Measurements from ENCODE around the gene REV3L.

REV3L gene

GRCh38 chr6:111456208-111456607 lies 26.8 kb downstream of the REV3L start:
- H4K20me1 ChIP-seq (ENCODE audit: insufficient read depth, low read length): no peaks in the 10 kb centered on the region; the same call in 1 of the 2 replicates
- H3K27me3 ChIP-seq (replicated peaks; ENCODE audit: insufficient read depth, low read length): no peaks in the 10 kb centered on the region
- DNase-seq: no peak
- no peak overlapping the region for H3K4me2 ChIP-seq (ENCODE audit: low read depth, low read length)
- H3K9me3 ChIP-seq (replicated peaks; ENCODE audit: insufficient read depth, low read length): no peaks in the 10 kb centered on the region
- H3K4me1 ChIP-seq (ENCODE audit: low read length): no peaks in the 10 kb centered on the region
- no peak overlapping the region for H2AFZ ChIP-seq (ENCODE audit: low read length)
- no peaks in the 10 kb centered on the region; the same call in 1 of the 2 replicates for H3K36me3 ChIP-seq (replicated peaks; ENCODE audit: insufficient read depth, low read length)
- TF ChIP-seq EZH2phosphoT487 (IDR thresholded peaks at IDR 0.05; ENCODE audit: low read length) (no peak), EZH2 (optimal IDR thresholded peaks at IDR 0.05; ENCODE audit: low read depth, low read length) (no peak)
- no peak overlapping the region for H3K27ac ChIP-seq (ENCODE audit: low read length)
- peaks cover 86% of the 10 kb centered on the region for H3K79me2 ChIP-seq (ENCODE audit: low read length)
- no peak overlapping the region for H3K9ac ChIP-seq (ENCODE audit: low read length)
- H3F3A ChIP-seq (ENCODE audit: insufficient read depth, low read length): no peaks in the 10 kb centered on the region
- H3K9me2 ChIP-seq (replicated peaks; ENCODE audit: insufficient read depth, low read length): no peaks in the 10 kb centered on the region
- H3K4me3 ChIP-seq (ENCODE audit: low read length): no peak overlapping the region

- no peak overlapping the region for H3K4me3 ChIP-seq (ENCODE audit: low read length)
- no peak overlapping the region for H3K4me2 ChIP-seq (ENCODE audit: low read depth, low read length)
- H3K4me1 ChIP-seq (ENCODE audit: low read length): no peaks in the 10 kb centered on the region
- H3K27ac ChIP-seq (ENCODE audit: low read length): no peak overlapping the region
- H3K36me3 ChIP-seq (replicated peaks; ENCODE audit: insufficient read depth, low read length): no peaks in the 10 kb centered on the region
- no peaks in the 10 kb centered on the region for H3K27me3 ChIP-seq (replicated peaks; ENCODE audit: insufficient read depth, low read length)
- H3K9me2 ChIP-seq (replicated peaks; ENCODE audit: insufficient read depth, low read length): no peaks in the 10 kb centered on the region
- no peak for DNase-seq
- H3K79me2 ChIP-seq (ENCODE audit: low read length): peaks cover 68% of the 10 kb centered on the region
- H4K20me1 ChIP-seq (ENCODE audit: insufficient read depth, low read length): no peaks in the 10 kb centered on the region
- H3K9ac ChIP-seq (ENCODE audit: low read length): no peak overlapping the region
- no peaks in the 10 kb centered on the region for H3F3A ChIP-seq (ENCODE audit: insufficient read depth, low read length)
- no peak overlapping the region for H2AFZ ChIP-seq (ENCODE audit: low read length)
- no peaks in the 10 kb centered on the region for H3K9me3 ChIP-seq (replicated peaks; ENCODE audit: insufficient read depth, low read length)
- TF ChIP-seq EZH2phosphoT487 (IDR thresholded peaks at IDR 0.05; ENCODE audit: low read length) (no peak), CTCF (IDR thresholded peaks at IDR 0.05; ENCODE audit: low read length) (no peak), EZH2 (optimal IDR thresholded peaks at IDR 0.05; ENCODE audit: low read depth, low read length) (no peak)
Observed at GRCh38 chr6:111450636-111451035, 32.4 kb downstream of the REV3L start.

GRCh38 chr6:111450087-111450486 lies 32.9 kb downstream of the REV3L start:
- H2AFZ ChIP-seq (ENCODE audit: low read length): no peak overlapping the region
- H3K27me3 ChIP-seq (replicated peaks; ENCODE audit: insufficient read depth, low read length): no peaks in the 10 kb centered on the region
- no peak overlapping the region for H3K4me2 ChIP-seq (ENCODE audit: low read depth, low read length)
- no peak overlapping the region for H3K27ac ChIP-seq (ENCODE audit: low read length)
- peaks cover 66% of the 10 kb centered on the region for H3K79me2 ChIP-seq (ENCODE audit: low read length)
- no peaks in the 10 kb centered on the region for H3K9me3 ChIP-seq (replicated peaks; ENCODE audit: insufficient read depth, low read length)
- no peak overlapping the region for H3K9ac ChIP-seq (ENCODE audit: low read length)
- H4K20me1 ChIP-seq (ENCODE audit: insufficient read depth, low read length): no peaks in the 10 kb centered on the region
- H3K36me3 ChIP-seq (replicated peaks; ENCODE audit: insufficient read depth, low read length): no peaks in the 10 kb centered on the region
- H3K9me2 ChIP-seq (replicated peaks; ENCODE audit: insufficient read depth, low read length): no peaks in the 10 kb centered on the region
- no peaks in the 10 kb centered on the region for H3K4me1 ChIP-seq (ENCODE audit: low read length)
- no peaks in the 10 kb centered on the region for H3F3A ChIP-seq (ENCODE audit: insufficient read depth, low read length)
- no peak for TF ChIP-seq EZH2 (optimal IDR thresholded peaks at IDR 0.05; ENCODE audit: low read depth, low read length)
- no peak for TF ChIP-seq CTCF (IDR thresholded peaks at IDR 0.05; ENCODE audit: low read length)
- no peak for TF ChIP-seq EZH2phosphoT487 (IDR thresholded peaks at IDR 0.05; ENCODE audit: low read length)
- H3K4me3 ChIP-seq (ENCODE audit: low read length): no peak overlapping the region
- DNase-seq: no peak

- Histone ChIP-seq H2AFZ (ENCODE audit: low read length) (no peak overlapping the region), H4K20me1 (ENCODE audit: insufficient read depth, low read length) (no peaks in the 10 kb centered on the region), H3K27ac (ENCODE audit: low read length) (no peak overlapping the region), H3F3A (ENCODE audit: insufficient read depth, low read length) (no peaks in the 10 kb centered on the region), H3K79me2 (ENCODE audit: low read length) (peaks cover 68% of the 10 kb centered on the region), H3K36me3 (replicated peaks; ENCODE audit: insufficient read depth, low read length) (no peaks in the 10 kb centered on the region), H3K4me3 (ENCODE audit: low read length) (no peak overlapping the region), H3K4me2 (ENCODE audit: low read depth, low read length) (no peak overlapping the region), H3K4me1 (ENCODE audit: low read length) (no peaks in the 10 kb centered on the region), H3K27me3 (replicated peaks; ENCODE audit: insufficient read depth, low read length) (no peaks in the 10 kb centered on the region), H3K9me2 (replicated peaks; ENCODE audit: insufficient read depth, low read length) (no peaks in the 10 kb centered on the region), H3K9ac (ENCODE audit: low read length) (no peak overlapping the region), H3K9me3 (replicated peaks; ENCODE audit: insufficient read depth, low read length) (no peaks in the 10 kb centered on the region)
- no peak for TF ChIP-seq EZH2phosphoT487 (IDR thresholded peaks at IDR 0.05; ENCODE audit: low read length)
- TF ChIP-seq CTCF (IDR thresholded peaks at IDR 0.05; ENCODE audit: low read length): no peak
- TF ChIP-seq EZH2 (optimal IDR thresholded peaks at IDR 0.05; ENCODE audit: low read depth, low read length): no peak
- no peak for DNase-seq
Observed at GRCh38 chr6:111449129-111449528, 33.9 kb downstream of the REV3L start.

All from MM.1S (cell line).